GM18507 (cell line): ENCODE data around the gene SCNN1A.

Source experiments
- DNase-seq: peaks from one replicate; pipeline ENCODE4 v3.0.0; 2011; ENCODE audit warnings: low read depth; ENCODE audit not compliant: insufficient read length; ENCODE audit errors: extremely low spot score
- FAIRE-seq: peaks from 2 replicates; lab custom pipeline; 2011; peaks lifted over from hg19 to GRCh38; lab: Jason Lieb, UNC

SCNN1A gene

DNA sequence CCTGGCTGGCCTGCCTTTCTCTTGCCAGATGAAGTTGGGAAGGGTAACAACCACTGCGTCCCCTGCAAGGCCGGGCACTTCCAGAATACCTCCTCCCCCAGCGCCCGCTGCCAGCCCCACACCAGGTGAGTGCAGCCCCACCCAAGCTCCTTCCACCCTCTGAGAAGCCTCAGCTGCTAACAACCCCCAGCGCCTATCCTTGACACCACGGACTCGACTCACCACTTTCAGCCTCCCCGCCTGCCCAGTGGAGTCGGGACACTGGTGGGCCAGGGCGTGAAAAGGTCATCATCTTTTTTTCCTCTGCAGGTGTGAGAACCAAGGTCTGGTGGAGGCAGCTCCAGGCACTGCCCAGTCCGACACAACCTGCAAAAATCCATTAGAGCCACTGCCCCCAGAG, 10.7 kb upstream of the SCNN1A start:
- no peak for FAIRE-seq

DNA sequence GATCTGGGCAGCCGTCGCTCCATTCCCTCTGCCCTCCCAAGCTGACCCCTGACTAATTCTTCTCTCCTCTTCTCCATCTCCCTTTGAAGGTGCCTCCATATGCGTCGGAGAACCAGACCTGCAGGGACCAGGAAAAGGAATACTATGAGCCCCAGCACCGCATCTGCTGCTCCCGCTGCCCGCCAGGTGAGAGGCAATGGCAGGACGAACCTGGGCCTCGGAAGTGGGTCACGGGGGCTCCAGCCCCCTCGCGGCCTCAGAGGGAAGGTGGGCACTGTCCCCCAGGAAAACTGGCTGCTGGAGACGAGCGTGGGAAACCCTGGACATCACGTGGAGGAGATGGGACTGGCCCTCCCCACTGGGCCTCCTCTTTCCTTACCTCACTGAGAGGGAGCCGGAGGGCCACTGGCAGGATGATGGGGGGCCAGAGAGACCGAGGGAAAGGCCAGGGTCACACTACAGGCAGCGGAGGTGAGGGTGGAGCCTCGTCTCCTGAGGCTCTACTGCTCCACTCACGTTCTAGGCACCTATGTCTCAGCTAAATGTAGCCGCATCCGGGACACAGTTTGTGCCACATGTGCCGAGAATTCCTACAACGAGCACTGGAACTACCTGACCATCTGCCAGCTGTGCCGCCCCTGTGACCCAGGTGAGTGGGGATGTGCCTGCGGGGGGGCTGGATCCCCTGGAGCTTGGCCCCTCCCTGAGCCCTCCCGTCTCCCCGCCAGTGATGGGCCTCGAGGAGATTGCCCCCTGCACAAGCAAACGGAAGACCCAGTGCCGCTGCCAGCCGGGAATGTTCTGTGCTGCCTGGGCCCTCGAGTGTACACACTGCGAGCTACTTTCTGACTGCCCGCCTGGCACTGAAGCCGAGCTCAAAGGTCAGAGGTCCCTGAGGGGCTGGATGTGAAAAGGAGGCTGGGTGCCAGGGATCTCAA, 9.4 kb upstream of the SCNN1A start:
- no peak for FAIRE-seq
- no peak for DNase-seq

More for the DNA sequence above, 10.7 kb upstream of the SCNN1A start:
- no peak for DNase-seq

DNA sequence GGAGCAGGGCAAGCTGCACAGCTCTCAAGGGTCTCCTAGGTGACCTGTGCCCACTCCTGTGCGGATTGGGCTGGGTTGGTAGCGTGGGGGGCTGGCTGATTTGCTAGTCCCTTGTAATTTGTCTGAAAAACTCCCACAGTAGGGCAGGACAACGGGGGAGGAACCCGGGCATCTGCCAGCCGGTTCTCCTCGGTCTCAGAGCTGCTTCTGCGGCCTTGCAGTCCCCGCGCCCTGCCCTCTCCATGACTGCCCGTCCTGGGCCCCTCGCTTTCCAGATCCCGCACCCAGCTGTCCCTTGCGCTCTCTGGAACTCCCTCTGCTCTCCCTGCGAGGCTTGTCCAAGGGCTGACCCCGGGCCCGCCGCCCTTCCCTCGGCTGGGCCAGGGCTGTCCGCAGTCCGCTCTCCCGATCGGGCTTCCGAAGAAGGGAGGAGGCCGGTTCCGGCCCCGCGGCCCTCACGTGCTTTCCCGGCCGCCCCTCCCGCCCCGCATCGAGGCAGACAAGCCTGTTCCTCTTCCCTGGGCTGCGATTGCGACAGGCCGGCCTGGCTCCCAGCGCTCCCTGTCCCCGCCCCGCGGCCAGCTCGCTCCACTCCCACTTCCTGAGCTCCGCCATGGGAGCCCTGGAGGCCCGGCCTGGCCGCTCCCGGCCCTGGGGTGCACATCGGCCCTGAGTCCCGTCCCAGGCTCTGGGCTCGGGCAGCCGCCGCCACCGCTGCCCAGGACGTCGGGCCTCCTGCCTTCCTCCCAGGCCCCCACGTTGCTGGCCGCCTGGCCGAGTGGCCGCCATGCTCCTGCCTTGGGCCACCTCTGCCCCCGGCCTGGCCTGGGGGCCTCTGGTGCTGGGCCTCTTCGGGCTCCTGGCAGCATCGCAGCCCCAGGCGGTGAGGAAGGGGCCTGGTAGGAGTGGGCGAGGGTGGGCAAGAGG, 8.5 kb upstream of the SCNN1A start, which contains the start of gene LTBR:
TSS of gene LTBR (plus strand) at position 591 of the 927 bp plus-strand sequence. CDS start at position 788, 197 bp downstream.
- FAIRE-seq = no peak
- DNase-seq = no peak

DNA sequence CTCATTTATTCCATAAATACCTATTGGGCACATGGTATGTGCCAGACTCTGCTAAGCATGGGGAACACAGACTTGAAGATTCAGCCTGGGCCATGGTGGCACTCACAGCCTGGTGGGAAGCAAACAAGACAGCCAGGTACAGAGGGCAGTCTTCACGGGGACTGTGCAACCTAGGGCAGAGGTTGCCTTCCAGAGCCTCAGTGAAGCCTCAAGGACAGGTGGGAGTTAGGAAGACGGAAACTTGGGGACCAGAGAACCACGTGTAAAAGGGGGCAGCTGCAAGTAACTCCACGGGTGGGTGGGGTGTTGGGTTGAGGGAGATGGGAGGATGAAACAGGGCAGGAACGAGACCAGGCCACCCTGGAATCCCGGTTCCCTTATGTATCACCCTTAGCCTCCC, 7.6 kb upstream of the SCNN1A start:
- no peak for FAIRE-seq

GRCh38 chr12:6382371-6382770, 7.0 kb upstream of the SCNN1A start:
- no peak for DNase-seq
- no peak for FAIRE-seq

More for the DNA sequence above, 7.6 kb upstream of the SCNN1A start:
- no peak for DNase-seq

- FAIRE-seq = no peak
- DNase-seq = no peak
Measured at GRCh38 chr12:6380141-6381121, 5.1 kb upstream of the SCNN1A start.

- DNase-seq (no peak), FAIRE-seq (no peak)
Measured at GRCh38 chr12:6378709-6379472, 3.5 kb upstream of the SCNN1A start.

GRCh38 chr12:6377667-6377994, 2.3 kb upstream of the SCNN1A start:
- DNase-seq (no peak), FAIRE-seq (no peak)

DNA sequence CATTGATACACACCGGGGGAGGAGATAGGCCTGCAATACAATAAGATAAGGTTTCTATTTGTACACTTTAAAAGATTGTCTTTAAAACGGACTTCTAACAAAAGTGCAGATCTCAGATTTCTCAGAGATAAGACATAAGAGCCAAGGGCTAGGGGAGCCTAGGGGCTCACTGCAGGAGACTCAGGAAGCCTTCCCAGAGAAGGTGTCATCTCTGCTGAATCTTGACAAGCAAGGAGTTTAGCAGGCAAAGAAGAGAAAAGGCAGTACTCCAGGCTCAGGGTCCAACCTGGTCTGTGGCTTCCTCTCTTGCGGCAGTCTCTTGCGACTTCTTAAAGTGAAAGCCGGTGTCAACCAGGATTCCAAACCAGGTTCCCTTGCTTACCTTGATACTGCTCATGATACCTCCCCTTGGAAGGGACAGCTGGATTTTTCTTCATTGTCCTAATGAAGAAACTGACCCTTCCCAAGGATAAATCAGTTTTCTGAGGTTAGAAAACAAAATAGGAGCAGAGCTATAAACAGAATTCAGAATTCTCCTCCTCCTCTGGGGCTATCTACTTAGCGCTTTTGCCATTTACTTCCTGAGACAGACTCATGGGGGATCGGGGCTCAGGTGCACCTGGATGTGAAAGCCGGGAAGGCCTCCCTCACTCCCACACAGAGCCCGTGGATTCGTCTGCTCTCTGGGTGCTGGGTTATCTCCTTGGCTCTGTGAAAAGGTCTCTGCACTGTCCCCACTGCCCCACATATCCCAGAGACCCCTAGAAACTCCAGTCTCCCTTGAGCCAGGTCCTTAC, 1.7 kb upstream of the SCNN1A start:
- FAIRE-seq (no peak), DNase-seq (no peak)

DNA sequence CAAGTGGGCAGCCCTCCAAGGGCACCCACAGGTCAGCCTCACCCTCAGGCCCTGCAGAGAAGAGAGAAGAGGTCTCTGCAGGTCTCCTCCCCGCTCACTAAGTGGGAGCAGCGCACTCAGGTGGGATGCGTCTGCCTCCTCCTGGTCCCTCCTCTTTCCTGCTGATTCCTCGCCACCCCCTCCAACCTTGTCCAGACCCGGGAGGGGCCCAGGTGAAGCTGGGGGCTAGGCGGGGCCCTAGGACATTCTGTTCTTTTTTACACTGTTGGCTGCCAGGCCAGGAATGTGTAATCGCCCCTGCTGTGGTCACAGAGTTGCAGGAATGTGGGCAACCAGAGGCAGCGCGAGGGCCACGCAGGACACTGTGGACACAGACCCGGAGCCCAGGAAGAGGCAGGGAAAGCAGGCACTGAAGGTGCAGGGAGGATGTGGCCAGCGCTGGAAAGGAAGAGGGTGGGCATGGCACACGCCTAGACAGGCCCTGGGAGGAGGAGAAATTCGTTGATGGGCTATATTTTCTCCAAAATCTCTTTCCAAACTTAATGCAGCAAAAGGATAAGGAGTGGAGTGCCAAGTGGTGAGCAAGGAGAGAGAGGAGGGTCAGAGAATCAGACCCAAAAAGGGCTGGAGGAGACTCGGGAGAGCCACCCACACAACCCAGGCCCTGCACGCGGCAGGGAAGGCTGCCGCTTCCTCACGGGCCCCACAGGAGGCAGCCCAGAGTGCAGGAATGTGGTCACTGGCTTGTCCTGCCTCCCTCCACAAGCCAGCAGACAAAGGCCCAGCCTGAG, 911 bp upstream of the SCNN1A start:
- no peak for DNase-seq
- FAIRE-seq = no peak

DNA sequence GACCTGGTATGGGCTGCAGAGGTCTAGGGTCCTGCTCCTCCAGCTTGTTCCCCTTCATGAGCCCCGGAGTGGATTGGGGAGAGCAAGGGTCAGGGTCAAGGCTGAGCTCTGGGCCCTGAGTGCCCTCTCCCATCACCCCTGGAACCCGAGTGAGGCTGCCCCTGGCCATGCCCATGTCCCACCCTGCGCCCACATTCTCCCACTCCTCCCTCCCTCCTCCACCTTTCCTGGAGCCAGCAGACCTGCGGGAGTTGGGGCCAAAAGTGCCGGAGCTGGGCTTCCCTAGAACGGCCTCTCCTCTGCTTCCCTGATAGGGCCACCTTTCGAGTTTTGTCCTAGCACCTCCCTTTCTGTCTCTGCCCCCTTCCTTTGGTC, 590 bp downstream of the SCNN1A start:
- no peak for FAIRE-seq

DNA sequence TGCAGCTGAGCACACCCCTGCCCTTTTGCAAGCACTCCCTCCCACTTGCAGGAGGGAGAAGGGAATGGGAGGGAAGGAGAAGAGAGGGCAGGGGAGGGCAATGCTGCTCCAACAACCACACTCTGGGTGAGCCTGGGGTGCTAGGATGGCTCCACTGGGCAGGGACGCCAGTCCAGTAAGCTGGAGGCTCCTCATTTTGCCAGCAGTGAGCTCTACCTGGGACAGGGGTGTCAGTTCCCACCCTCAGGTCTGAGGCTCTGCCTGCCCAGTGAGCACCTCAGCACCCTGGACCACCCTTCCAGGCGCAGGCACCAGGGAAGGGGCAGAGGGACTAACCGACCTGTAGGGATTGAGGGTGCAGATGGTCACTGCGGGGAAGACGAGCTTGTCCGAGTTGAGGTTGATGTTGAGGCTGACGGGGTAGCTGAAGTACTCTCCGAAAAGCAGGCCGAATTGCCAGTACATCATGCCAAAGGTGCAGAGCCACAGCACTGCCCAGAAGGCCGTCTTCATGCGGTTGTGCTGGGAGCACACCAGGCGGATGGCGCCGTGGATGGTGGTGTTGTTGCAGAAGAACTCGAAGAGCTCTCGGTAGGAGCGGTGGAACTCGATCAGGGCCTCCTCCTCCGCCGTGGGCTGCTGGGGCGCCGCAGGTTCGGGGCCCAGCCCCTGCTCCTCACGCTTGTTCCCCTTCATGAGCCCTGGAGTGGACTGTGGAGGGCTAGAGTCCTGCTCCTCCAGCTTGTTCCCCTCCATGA, 1.2 kb downstream of the SCNN1A start:
- DNase-seq (no peak), FAIRE-seq (no peak)

More for the DNA sequence above, 590 bp downstream of the SCNN1A start:
- DNase-seq = no peak

DNA sequence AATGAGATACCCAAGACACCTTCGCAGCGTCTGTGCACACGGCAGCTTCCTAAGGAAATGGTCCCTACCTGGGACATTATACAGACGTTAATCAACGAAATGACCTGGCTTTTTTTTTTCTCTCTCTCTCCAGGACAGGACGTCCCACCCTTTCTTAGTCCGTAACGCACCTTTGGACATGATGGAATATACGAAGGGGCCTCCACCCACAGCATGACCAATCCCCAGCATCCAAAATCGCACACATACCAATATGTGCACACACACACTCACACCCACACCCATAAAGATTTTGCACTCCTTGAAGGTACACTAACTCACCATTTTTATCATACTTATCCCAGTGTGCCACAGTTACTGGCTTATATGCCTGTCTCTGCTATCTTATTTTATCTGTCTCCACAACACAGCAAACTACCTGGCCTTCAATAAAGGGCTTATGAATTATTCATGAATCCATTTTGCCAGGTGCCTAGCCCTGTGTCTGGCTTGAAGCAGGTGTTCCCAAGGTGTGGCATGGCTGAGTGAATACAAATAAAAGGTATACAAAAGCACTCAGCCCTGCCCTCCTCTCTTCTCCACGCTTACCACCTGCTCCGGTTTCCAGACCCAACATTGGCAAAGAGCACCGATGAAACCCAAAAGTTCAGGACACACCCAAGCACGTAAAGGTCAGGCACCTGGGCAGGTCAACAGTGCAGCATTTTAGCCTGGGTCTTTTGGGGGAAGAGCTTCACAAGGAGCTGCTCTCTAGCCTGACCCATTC, 2.2 kb downstream of the SCNN1A start:
- no peak for FAIRE-seq
- DNase-seq = no peak

DNA sequence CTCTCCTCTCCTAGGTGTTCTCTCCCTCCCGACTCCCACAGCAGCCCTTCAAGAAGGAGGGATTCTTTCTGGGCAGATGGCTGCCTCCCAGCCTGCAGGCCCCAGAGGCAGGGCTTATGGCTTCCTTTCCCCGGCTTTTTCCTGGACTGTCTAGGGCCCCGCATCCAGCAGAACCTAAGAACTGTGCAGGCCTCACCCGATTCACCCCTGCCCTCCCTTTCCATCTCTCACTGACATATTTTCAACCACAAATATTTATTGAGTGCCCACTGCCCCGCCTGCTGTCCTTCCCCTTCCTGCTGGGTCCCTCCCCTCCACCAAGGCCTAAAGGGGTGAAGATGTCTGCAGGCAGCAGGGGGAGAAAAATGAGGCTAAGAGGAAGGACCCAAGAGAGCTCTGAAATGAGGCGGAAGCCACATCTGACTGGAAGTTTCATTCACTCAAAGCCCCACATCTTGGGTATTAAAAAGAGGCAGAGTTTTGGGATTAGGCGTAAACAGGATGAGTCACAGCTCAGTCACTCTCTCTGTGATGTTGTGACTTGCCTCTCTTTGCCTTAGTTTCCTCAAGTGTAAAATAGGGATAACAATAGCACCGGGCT, 2.9 kb downstream of the SCNN1A start:
- no peak for FAIRE-seq

GRCh38 chr12:6370994-6371754, 4.2 kb downstream of the SCNN1A start:
- DNase-seq = no peak
- FAIRE-seq = no peak

More for the DNA sequence above, 2.9 kb downstream of the SCNN1A start:
- no peak for DNase-seq
